Natural killer cell (primary cell): Measurements from ENCODE around the gene NAA30. TPM values are rescaled to one million over a fixed set of nuclear protein-coding genes. Genes with fewer than 3 reads are reported as not detected.
A peak's percentile ranks its signal among the peaks of the same experiment; 100 is the strongest.
"Not testable (repeated sequence)": the region's sequence is repeated elsewhere in the genome, so short reads cannot be mapped to it uniquely, and the experiment has no call there.

Source experiments
- ATAC-seq, 3 donors: fragments of 150-1000 bp in 2 of 3; fragments of 200-7000 bp in 1 of 3; cut with Tn5 transposase; 1 replicate in 1 of 3; 2 replicates in 2 of 3; pipeline ENCODE4 v1.10.0; 2021; ENCODE audit warnings: mild to moderate bottlenecking in 2 of 3, moderate library complexity in 2 of 3
- DNase-seq, 2 donors: peaks; one replicate each; pipeline versions ENCODE4 v3.0.0 to v3.0.0-alpha.2; 2013 to 2021; ENCODE audit warnings: mixed read lengths in 1 of 2
- H3K27ac ChIP-seq: one replicate; pipeline ENCODE4 v1.5.1; 2013; ENCODE audit warnings: mild to moderate bottlenecking, low read length
- H3K27me3 ChIP-seq: one replicate; pipeline ENCODE4 v1.6.1; 2013; ENCODE audit warnings: low read length; ENCODE audit not compliant: control insufficient read depth, insufficient read depth
- H3K36me3 ChIP-seq: one replicate; pipeline ENCODE4 v1.6.1; 2013; ENCODE audit warnings: low read length; ENCODE audit not compliant: control insufficient read depth, insufficient read depth
- H3K4me1 ChIP-seq: one replicate; pipeline ENCODE4 v1.6.1; 2013; ENCODE audit warnings: low read length; ENCODE audit not compliant: control insufficient read depth, insufficient read depth
- H3K4me3 ChIP-seq: one replicate; pipeline ENCODE4 v1.5.1; 2013; ENCODE audit warnings: low read length
- H3K9me3 ChIP-seq: one replicate; pipeline ENCODE4 v1.6.1; 2013; ENCODE audit warnings: low read length; ENCODE audit not compliant: control insufficient read depth, insufficient read depth
- H3K27ac Mint-ChIP-seq, 2 donors: one replicate each; pipeline ENCODE4 v1.8.0; 2022; ENCODE audit warnings: mild to moderate bottlenecking in 2 of 2, mixed read lengths in 2 of 2, moderate library complexity in 1 of 2
- H3K27me3 Mint-ChIP-seq, 2 donors: one replicate each; pipeline ENCODE4 v1.8.0; 2022; ENCODE audit warnings: low read depth in 2 of 2, mixed read lengths in 2 of 2
- H3K36me3 Mint-ChIP-seq: one replicate; pipeline ENCODE4 v1.8.0; 2022; ENCODE audit warnings: mixed read lengths
- H3K4me1 Mint-ChIP-seq, 2 donors: one replicate each; pipeline ENCODE4 v1.8.0; 2022; ENCODE audit warnings: mixed read lengths in 2 of 2
- H3K4me3 Mint-ChIP-seq: one replicate; pipeline ENCODE4 v1.8.0; 2022; ENCODE audit warnings: mild to moderate bottlenecking, moderate library complexity, mixed read lengths
- H3K9me3 Mint-ChIP-seq, 2 donors: one replicate each; pipeline ENCODE4 v1.8.0; 2022; ENCODE audit warnings: mixed read lengths in 2 of 2
- WGBS: methylation state at CpG from one replicate; pipeline ENCODE4 v1.1.7; 2013; ENCODE audit warnings: missing lambda C conversion rate; ENCODE audit not compliant: insufficient coverage; 5-methylcytosine and 5-hydroxymethylcytosine counted together
- intact Hi-C: fragments of 100-400 bp; cut with micrococcal nuclease; formaldehyde crosslinking; loops from one replicate; pipeline ENCODE4 v1.14.2; 2022
- total RNA-seq, 4 donors: library from RNA; stranded (reverse); fragments of 120-200 nt in 1 of 4; gene quantifications; one replicate each; pipeline versions ENCODE4 v1.2.3 to v1.2.4, GENCODE V29; 2013 to 2022
- TF ChIP-seq, protein P1 (sequence below): fragments of 200-600 bp; IDR thresholded peaks from one replicate; pipeline ENCODE4 v1.8.0; 2022; ENCODE audit warnings: antibody characterized with exemption

The NAA30 gene
- total RNA-seq: 10 to 100 TPM; 17.1 to 32.6 (median 24.0) TPM
- 19.2 TPM for total RNA-seq (2013)

DNA sequence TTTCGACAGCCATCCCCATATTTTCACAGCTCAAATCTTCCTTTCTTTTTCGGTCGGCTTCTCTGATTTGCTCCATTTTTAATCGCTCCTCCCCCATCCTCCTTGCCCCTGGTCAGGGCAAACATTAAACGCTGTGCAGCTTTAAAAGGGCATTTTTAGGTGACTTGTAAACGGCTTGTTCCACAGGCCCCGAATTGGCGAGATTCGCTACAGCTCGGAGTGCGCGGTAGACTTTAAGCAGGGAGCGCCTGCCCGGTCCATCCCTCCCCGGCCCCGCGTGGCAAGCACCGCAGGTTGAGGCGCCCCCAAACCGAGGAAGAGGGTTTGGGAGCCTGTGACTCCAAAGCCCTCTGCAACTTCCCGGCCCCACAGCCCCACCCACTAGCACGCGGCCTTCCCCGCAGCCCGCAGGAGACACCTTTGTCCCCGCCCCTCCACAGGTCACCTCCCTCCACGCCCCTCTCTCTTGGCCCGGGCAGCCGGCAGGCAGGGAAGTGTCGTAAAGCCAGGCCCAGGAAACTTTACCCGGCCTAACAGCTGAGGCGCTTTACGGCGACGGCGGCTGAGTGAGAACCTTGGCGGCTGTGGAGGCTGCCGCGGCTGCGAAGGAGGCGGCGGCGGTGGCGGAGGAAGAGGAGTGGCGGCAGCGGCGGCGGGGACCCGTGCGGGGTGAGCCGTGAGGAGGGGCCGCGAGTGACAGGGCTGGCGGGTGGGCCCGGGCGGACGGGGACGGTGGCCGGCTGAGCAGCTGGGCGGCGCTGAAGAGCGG lies at the start of gene NAA30:
TSS of gene NAA30 (plus strand) at position 550 of the 769 bp plus-strand sequence. CDS start 372 bp downstream, outside the sequence.
- peaks cover 0 to 3% of the 10 kb centered on the region in 2 donors for H3K27me3 Mint-ChIP-seq
- under 1% methylated on average over 61 of the region's 62 CpGs for WGBS
- H3K9me3 ChIP-seq: no peaks in the 10 kb centered on the region
- peak within 1 kb of the TSS; percentile 94 for H3K4me3 Mint-ChIP-seq
- peak within 1 kb of the TSS; percentile 90 to 98 for H3K27ac Mint-ChIP-seq
- peak within 1 kb of the TSS; percentile 75 for H3K27ac ChIP-seq
- peak within 1 kb of the TSS; percentile 60 for H3K4me3 ChIP-seq
- ATAC-seq (peak; percentile 87 to 97 (median 87)), DNase-seq (peak; percentile 87 to 96)
- no peaks in the 10 kb centered on the region for H3K9me3 Mint-ChIP-seq
- no peaks in the 10 kb centered on the region for H3K36me3 Mint-ChIP-seq
- peaks cover 3% of the 10 kb centered on the region for H3K36me3 ChIP-seq
- H3K27me3 ChIP-seq: no peaks in the 10 kb centered on the region
- TF ChIP-seq, protein P1, sequence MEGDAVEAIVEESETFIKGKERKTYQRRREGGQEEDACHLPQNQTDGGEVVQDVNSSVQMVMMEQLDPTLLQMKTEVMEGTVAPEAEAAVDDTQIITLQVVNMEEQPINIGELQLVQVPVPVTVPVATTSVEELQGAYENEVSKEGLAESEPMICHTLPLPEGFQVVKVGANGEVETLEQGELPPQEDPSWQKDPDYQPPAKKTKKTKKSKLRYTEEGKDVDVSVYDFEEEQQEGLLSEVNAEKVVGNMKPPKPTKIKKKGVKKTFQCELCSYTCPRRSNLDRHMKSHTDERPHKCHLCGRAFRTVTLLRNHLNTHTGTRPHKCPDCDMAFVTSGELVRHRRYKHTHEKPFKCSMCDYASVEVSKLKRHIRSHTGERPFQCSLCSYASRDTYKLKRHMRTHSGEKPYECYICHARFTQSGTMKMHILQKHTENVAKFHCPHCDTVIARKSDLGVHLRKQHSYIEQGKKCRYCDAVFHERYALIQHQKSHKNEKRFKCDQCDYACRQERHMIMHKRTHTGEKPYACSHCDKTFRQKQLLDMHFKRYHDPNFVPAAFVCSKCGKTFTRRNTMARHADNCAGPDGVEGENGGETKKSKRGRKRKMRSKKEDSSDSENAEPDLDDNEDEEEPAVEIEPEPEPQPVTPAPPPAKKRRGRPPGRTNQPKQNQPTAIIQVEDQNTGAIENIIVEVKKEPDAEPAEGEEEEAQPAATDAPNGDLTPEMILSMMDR: no peak
- intact Hi-C loops: loop anchor here (1.0 to 5.0 kb wide), 3 partner anchors 121 to 1797 kb away; partner anchors contain the start of genes AP5M1, DAAM1 and EXOC5
- H3K4me1 ChIP-seq: peaks cover 23% of the 10 kb centered on the region
- peaks cover 43 to 50% of the 10 kb centered on the region in 2 donors for H3K4me1 Mint-ChIP-seq

DNA sequence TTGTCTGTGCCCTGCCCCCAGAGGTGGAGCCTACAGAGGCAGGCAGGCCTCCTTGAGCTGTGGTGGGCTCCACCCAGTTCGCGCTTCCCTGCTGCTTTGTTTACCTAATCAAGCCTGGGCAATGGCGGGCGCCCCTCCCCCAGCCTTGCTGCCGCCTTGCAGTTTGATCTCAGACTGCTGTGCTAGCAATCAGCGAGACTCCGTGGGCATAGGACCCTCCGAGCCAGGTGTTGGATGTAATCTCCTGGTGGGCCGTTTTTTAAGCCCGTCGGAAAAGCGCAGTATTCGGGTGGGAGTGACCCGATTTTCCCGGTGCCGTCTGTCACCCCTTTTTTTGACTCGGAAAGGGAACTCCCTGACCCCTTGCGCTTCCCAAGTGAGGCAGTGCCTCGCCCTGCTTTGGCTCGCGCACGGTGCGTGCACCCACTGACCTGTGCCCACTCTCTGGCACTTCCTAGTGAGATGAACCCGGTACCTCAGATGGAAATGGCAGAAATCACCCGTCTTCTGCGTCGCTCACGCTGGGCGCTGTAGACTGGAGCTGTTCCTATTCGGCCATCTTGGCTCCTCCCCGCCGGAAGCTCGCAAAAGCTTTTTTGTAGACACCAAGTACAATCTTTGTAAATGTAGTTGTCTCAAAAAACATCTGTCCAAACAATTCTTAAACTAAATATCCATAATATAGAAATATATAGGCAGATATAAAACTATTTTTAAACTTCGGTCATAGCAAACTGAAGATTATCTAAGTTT lies 46.7 kb upstream of the NAA30 start:
- H3K27me3 Mint-ChIP-seq: peaks cover 5 to 15% of the 10 kb centered on the region in 2 donors
- H3K4me1 Mint-ChIP-seq, H3K27me3 ChIP-seq, intact Hi-C loops, H3K4me3 Mint-ChIP-seq, DNase-seq, ATAC-seq, H3K27ac Mint-ChIP-seq, H3K9me3 ChIP-seq, H3K4me1 ChIP-seq, H3K36me3 Mint-ChIP-seq, H3K9me3 Mint-ChIP-seq, H3K36me3 ChIP-seq, H3K27ac ChIP-seq, H3K4me3 ChIP-seq: not testable (repeated sequence)
- WGBS: 85% methylated on average over 33 of the region's 34 CpGs

DNA sequence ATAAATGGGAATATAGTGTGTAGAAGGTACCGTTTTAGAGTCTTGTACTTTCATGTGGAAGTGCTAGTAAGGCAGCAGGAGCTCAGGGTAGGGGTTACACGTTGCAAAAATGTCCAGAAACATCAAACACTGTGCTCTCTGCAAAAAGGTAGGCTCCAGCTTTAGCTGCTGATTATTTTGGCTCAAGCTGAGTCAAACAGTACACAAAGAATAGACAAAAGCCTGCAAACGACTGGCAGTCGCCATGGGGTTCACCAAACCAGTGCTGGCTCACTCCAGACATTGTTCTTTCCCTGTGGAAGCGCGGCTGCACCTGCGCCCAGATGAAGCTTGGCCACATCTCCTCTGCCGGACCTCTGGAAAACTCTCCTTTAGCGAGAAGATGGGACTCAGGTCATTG lies 45.3 kb upstream of the NAA30 start:
- H3K4me3 Mint-ChIP-seq: no peak overlapping the region
- H3K27me3 Mint-ChIP-seq: peaks cover 11 to 23% of the 10 kb centered on the region in 2 donors
- ATAC-seq (no peak), DNase-seq (no peak)
- no peaks in the 10 kb centered on the region for H3K4me1 Mint-ChIP-seq
- 85% methylated on average over 9 of the region's 9 CpGs for WGBS
- H3K36me3 Mint-ChIP-seq: no peaks in the 10 kb centered on the region
- Histone ChIP-seq H3K9me3 (no peaks in the 10 kb centered on the region), H3K4me1 (no peaks in the 10 kb centered on the region), H3K4me3 (no peak overlapping the region), H3K27me3 (peaks cover 5% of the 10 kb centered on the region), H3K27ac (no peak overlapping the region), H3K36me3 (no peaks in the 10 kb centered on the region)
- H3K9me3 Mint-ChIP-seq: peaks cover 2 to 4% of the 10 kb centered on the region in 2 donors
- TF ChIP-seq, protein P1: no peak
- intact Hi-C loops: no loop called here
- no peak overlapping the region for H3K27ac Mint-ChIP-seq

DNA sequence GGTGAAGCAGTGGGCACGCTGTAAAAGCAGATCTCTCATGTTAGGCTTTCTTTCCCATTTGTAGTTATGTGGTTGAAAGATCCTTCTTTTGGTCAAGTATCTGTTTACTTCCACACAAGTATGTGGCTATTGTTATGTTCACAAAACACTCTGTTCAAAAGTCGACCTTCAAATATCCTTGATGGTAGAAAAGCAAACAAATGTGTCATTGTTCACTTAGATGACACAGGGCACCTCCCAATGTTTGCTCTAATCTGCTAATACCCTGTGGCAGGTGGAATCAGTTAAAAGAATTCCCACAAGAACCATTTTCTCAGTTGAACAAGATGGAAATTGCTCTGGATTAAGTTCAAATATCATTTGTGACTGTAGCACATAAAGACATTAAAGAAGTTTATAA lies 43.6 kb upstream of the NAA30 start:
- H3K27me3 Mint-ChIP-seq: peaks cover 11 to 23% of the 10 kb centered on the region in 2 donors
- TF ChIP-seq, protein P1: no peak
- H3K4me3 Mint-ChIP-seq: no peak overlapping the region

More for the DNA sequence above, 43.6 kb upstream of the NAA30 start:
- Histone ChIP-seq H3K4me1 (no peaks in the 10 kb centered on the region), H3K27me3 (peaks cover 5% of the 10 kb centered on the region), H3K9me3 (no peaks in the 10 kb centered on the region), H3K4me3 (no peak overlapping the region), H3K36me3 (no peaks in the 10 kb centered on the region), H3K27ac (no peak overlapping the region)
- H3K27ac Mint-ChIP-seq: no peak overlapping the region
- H3K9me3 Mint-ChIP-seq: peaks cover 2 to 4% of the 10 kb centered on the region in 2 donors
- 72% methylated on average over 2 of the region's 2 CpGs for WGBS
- no peaks in the 10 kb centered on the region for H3K36me3 Mint-ChIP-seq
- intact Hi-C loops: no loop called here
- ATAC-seq: no peak
- DNase-seq: no peak
- no peaks in the 10 kb centered on the region for H3K4me1 Mint-ChIP-seq
